Neutrophil (primary cell): ENCODE results near the gene GLI1.
"Not testable (repeated sequence)": the region's sequence is repeated elsewhere in the genome, so short reads cannot be mapped to it uniquely, and the experiment has no call there.

ENCODE experiments used
- H3K27ac ChIP-seq: fragments of 200-600 bp; sonication (generic); 2 replicates; pipeline ENCODE4 v1.5.1; 2016; ENCODE audit warnings: mild to moderate bottlenecking, moderate library complexity
- H3K27me3 ChIP-seq: fragments of 200-600 bp; sonication (generic); 2 replicates; pipeline ENCODE4 v1.6.0; 2016; ENCODE audit warnings: mild to moderate bottlenecking
- H3K36me3 ChIP-seq: fragments of 200-600 bp; sonication (generic); 2 replicates; pipeline ENCODE4 v1.5.1; 2017
- H3K4me1 ChIP-seq, 2 experiments: fragments of 200-600 bp in 1 of 2; sonication (generic) in 1 of 2; 1 replicate in 1 of 2; 2 replicates in 1 of 2; pipeline versions ENCODE4 v1.5.1 to v1.6.1; 2013 to 2016; ENCODE audit warnings: low read depth in 1 of 2, low read length in 1 of 2, mild to moderate bottlenecking in 1 of 2, moderate library complexity in 1 of 2; ENCODE audit not compliant: control insufficient read depth in 1 of 2, insufficient read depth in 1 of 2
- H3K4me3 ChIP-seq, 2 experiments: fragments of 200-600 bp in 1 of 2; sonication (generic) in 1 of 2; 1 replicate in 1 of 2; 2 replicates in 1 of 2; pipeline ENCODE4 v1.5.1; 2013 to 2016; ENCODE audit warnings: low read depth in 1 of 2, low read length in 1 of 2, mild to moderate bottlenecking in 1 of 2, moderate library complexity in 1 of 2
- H3K9me3 ChIP-seq: fragments of 200-600 bp; sonication (generic); 2 replicates; pipeline ENCODE4 v1.5.1; 2016
- TF ChIP-seq, protein P1 (sequence below): fragments of 200-600 bp; sonication (generic); IDR thresholded peaks from 2 replicates; pipeline ENCODE4 v1.5.1; 2016; ENCODE audit warnings: antibody characterized with exemption

Gene GLI1

DNA sequence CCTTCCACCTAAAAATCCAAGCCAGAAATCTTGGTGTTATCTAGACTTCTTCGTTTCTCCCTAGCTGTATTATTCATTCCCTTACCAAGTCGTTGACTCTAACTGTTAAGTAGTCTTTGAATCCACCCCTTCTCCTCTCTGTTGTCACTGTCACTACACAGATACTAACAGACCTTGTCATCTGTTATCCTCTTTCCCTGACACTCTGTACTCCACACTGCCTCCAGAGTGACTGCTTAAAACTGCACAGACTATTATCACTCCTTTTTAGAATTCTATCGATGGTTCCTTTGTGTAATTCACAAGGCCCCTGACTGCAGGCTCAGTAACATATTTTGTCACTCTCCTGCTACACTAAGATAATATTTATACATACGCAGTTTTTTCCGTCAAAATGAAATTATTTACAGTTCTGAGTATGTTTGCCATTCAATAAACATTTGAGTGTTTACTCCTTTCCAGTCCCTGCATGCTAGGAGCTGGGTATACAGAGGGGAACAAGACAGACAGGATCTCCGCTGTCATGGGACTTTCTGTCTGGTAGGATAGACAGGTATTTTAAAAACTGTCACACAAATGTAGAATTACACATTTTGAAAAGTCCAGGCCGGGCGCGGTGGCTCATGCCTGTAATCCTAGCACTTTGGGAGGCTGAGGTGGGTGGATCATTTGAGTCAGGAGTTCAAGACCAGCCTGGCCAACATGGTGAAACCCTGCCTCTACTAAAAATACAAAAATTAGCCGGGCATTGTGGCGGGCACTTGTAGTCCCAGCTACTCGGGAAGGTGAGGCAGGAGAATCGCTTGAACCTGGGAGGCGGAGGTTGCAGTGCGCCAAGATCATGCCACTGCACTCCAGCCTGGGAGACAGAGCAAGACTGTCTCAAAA lies 32.1 kb downstream of the GLI1 start:
- Histone ChIP-seq H3K27ac (no peak overlapping the region), H3K27me3 (no peaks in the 10 kb centered on the region), H3K4me3 (no peak overlapping the region), H3K9me3 (no peaks in the 10 kb centered on the region), H3K36me3 (peaks cover 61% of the 10 kb centered on the region), H3K4me1 (peaks cover 19% of the 10 kb centered on the region in 2 experiments)
- TF ChIP-seq, protein P1, sequence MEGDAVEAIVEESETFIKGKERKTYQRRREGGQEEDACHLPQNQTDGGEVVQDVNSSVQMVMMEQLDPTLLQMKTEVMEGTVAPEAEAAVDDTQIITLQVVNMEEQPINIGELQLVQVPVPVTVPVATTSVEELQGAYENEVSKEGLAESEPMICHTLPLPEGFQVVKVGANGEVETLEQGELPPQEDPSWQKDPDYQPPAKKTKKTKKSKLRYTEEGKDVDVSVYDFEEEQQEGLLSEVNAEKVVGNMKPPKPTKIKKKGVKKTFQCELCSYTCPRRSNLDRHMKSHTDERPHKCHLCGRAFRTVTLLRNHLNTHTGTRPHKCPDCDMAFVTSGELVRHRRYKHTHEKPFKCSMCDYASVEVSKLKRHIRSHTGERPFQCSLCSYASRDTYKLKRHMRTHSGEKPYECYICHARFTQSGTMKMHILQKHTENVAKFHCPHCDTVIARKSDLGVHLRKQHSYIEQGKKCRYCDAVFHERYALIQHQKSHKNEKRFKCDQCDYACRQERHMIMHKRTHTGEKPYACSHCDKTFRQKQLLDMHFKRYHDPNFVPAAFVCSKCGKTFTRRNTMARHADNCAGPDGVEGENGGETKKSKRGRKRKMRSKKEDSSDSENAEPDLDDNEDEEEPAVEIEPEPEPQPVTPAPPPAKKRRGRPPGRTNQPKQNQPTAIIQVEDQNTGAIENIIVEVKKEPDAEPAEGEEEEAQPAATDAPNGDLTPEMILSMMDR: no peak

DNA sequence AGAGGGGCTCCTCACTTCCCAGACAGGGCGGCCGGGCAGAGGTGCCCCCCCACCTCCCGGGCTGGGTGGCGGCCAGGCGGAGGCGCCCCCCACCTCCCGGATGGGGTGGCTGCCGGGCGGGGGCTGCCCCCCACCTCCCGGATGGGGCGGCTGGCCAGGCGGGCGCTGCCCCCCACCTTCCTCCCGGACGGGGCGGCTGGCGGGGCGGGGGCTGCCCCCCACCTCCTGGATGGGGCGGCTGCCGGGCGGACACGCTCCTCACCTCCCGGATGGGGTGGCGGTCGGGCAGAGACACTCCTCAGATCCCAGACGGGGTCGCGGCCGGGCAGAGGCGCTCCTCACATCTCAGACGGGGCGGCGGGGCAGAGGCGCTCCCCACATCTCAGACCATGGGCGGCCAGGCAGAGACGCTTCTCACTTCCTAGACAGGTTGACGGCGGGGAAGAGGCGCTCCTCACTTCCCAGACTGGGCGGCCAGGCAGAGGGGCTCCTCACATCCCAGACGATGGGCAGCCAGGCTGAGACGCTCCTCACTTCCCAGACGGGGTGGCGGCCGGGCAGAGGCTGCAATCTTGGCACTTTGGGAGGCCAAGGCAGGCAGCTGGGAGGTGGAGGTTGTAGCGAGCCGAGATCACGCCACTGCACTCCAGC lies 35.6 kb downstream of the GLI1 start:
- not testable (repeated sequence) for H3K27ac ChIP-seq, H3K4me3 ChIP-seq, H3K4me1 ChIP-seq, H3K27me3 ChIP-seq, H3K9me3 ChIP-seq
- peaks cover 71% of the 10 kb centered on the region for H3K36me3 ChIP-seq

DNA sequence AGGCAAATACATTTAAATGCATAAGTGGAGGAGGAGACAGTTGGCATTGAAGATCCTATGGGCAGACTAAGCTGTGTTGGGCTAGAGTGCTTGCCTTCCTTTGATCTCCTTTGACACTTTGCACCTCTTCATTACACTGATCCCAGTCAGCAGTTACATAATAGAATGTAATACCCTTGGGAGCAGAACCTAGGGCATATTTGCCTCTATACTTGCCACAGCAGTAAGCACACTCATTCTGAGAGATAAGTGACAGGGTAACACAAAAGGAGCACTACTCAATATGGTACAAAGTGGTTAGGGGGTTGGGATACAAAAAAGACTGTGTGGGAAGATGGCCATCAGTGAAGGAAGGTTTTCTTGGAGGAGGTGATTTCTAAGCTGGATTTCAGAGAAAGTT lies 37.2 kb downstream of the GLI1 start:
- peaks cover 16 to 18% of the 10 kb centered on the region in 2 experiments for H3K4me1 ChIP-seq
- H3K27ac ChIP-seq: no peak overlapping the region
- TF ChIP-seq, protein P1: no peak
- H3K36me3 ChIP-seq: peaks cover 71% of the 10 kb centered on the region
- no peak overlapping the region for H3K4me3 ChIP-seq
- no peaks in the 10 kb centered on the region for H3K27me3 ChIP-seq
- no peaks in the 10 kb centered on the region for H3K9me3 ChIP-seq

DNA sequence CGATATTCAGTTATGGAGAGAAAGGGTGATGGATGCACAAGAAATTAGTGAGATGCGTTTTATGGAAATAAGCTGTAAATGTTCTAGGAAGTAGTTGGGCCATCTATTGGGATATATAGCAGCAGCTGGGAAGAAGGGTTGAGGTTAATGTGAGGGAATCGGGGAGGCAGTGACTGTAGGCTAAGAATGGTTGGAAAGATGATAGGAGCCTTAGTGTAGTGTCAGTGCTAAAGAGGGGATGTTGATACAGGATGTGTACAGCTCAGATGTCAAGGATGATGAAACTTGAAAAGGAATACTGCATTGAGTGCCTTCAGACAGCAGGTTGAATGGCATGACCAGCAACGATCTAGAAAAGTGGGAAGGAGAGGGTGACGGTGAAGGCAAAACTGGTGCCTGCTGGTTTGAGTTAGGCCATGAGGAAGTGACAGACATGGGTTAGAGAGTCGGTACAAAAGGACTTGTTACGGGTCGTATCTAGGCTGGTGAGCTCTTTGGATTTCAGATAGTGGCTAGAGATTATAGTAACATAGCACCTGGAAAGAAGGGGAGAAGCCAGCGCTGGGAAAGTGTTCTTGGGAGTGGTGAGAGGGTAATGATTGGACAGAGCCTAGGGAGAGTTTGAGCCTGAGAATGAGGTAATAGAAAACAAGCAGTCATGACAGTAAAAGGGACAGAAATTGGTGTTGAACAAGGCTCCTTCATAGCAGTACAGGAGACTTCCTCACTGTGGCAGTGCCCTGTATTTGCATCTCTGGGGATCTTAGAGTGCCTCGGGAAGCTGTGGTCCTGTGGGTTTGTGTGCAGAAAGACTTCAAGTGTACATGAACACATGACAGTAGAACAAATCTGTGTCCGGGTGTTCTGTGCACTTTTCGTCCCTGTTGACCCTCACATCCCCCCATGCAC lies 37.9 kb downstream of the GLI1 start:
- no peak overlapping the region for H3K4me3 ChIP-seq
- no peaks in the 10 kb centered on the region for H3K9me3 ChIP-seq
- no peaks in the 10 kb centered on the region for H3K27me3 ChIP-seq
- peaks cover 71% of the 10 kb centered on the region for H3K36me3 ChIP-seq
- peaks cover 16 to 18% of the 10 kb centered on the region in 2 experiments for H3K4me1 ChIP-seq
- H3K27ac ChIP-seq: peak overlapping the region; percentile 35
- TF ChIP-seq, protein P1: no peak

DNA sequence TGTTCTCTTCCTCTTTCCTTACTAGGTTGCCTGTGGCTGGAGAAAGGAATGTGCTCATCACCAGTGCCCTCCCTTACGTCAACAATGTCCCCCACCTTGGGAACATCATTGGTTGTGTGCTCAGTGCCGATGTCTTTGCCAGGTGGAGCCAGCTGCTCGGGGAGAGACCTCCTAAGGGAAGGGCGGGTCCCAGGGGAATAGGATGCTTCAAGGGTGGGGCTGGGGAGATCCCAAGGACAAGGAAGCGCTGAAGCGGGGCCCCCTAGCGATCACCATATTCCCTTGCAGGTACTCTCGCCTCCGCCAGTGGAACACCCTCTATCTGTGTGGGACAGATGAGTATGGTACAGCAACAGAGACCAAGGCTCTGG lies 38.5 kb downstream of the GLI1 start:
- peaks cover 72% of the 10 kb centered on the region for H3K36me3 ChIP-seq
- TF ChIP-seq, protein P1: no peak
- H3K27me3 ChIP-seq: no peaks in the 10 kb centered on the region
- no peaks in the 10 kb centered on the region for H3K9me3 ChIP-seq
- H3K4me1 ChIP-seq: peaks cover 16 to 18% of the 10 kb centered on the region in 2 experiments
- H3K27ac ChIP-seq: no peak overlapping the region
- H3K4me3 ChIP-seq: no peak overlapping the region
